ENCODE results near the gene PTDSS2.
A peak's percentile ranks its signal among the peaks of the same experiment; 100 is the strongest.
"Not testable (repeated sequence)": the region's sequence is repeated elsewhere in the genome, so short reads cannot be mapped to it uniquely, and the experiment has no call there.

Gene PTDSS2

DNA sequence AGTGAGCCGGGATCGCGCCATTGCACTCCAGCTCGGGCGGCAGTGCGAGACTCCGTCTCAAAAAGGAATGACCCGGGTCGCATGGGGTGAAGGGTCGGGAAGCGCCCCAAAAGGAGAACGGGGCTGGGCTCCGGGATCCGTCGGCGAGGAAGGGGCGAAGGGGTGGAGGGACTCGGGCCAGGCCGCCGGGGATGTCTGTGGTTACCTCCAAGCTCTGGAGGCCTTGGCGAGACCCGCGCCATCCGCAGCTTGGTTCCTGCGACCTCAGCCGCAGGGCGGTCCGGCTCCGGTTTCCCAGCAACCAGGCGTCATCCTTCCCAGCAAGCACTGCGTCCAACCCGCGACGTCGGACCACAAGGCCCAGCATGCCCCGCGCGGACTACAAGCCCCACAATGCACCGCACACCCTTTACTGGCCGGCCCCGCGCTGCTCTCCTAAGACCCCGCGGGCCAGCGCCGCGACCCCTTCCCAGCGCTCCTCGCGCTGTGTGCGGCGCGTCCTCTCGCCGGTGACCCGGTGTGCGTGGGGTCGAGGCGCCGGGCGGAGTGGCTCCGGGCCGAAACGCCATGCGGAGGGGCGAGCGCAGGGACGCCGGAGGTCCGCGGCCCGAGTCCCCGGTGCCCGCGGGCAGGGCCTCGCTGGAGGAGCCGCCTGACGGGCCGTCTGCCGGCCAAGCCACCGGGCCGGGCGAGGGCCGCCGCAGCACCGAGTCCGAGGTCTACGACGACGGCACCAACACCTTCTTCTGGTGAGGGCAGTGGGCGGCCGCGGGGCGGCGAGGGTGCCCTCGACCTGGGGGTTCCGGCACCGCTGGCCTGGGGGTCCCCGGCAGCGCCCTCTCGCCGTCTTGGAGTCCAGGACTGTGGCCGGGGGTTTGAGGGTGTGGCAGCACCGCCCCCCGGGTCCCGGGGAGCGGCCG, at the start of gene PTDSS2:
Gene PTDSS2, plus strand, starts transcription at position 391 of the 920 bp plus-strand sequence. Its CDS starts 177 bp downstream, at position 568.
- peak; percentile 94 to 96 for DNase-seq

DNA sequence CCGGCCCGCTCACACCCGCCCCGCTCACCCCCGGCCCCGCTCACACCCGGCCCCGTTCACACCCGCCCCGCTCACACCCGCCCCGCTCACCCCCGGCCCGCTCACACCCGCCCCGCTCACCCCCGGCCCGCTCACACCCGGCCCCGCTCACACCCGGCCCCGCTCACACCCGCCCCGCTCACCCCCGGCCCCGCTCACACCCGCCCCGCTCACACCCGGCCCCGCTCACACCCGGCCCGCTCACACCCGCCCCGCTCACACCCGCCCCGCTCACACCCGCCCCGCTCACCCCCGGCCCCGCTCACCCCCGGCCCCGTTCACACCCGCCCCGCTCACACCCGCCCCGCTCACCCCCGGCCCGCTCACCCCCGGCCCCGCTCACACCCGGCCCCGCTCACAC, 48.9 kb upstream of the PTDSS2 start:
- DNase-seq, result not testable (repeated sequence)

- no peak for DNase-seq
Measured at GRCh38 chr11:403021-403760, 46.9 kb upstream of the PTDSS2 start.

GRCh38 chr11:403761-404431, 46.2 kb upstream of the PTDSS2 start:
- DNase-seq, result no peak

DNA sequence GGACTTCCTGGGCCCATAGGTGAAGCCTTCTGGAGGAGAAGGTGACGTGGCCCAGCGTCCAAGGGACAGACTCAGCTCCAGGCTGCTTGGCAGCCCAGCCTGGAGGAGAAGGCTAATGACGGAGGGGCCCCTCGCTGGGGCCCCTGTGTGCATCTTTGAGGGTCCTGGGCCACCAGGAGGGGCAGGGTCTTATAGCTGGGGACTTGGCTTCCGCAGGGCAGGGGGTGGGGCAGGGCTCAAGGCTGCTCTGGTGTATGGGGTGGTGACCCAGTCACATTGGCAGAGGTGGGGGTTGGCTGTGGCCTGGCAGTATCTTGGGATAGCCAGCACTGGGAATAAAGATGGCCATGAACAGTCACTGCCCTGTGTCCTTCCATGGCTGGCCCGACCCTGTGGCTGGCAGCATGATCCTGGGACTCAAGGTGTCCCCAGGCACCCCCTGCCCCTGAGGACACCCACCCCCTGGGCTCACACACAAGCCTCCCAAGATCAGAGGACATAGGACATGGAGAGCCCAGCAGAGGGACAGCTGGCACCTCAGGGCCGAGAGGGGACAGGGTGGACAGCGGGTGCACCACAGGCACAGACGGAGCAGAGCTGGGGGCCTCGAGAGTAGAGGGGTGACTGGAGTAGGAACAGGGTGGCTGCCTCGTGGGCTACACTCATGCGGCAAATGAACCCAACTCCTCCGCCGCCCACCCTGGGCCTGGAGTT, 45.4 kb upstream of the PTDSS2 start:
- DNase-seq, result no peak

GRCh38 chr11:405323-405953, 44.6 kb upstream of the PTDSS2 start:
- DNase-seq, result no peak

- no peak for DNase-seq
Measured at GRCh38 chr11:405954-406795, 43.9 kb upstream of the PTDSS2 start.

DNA sequence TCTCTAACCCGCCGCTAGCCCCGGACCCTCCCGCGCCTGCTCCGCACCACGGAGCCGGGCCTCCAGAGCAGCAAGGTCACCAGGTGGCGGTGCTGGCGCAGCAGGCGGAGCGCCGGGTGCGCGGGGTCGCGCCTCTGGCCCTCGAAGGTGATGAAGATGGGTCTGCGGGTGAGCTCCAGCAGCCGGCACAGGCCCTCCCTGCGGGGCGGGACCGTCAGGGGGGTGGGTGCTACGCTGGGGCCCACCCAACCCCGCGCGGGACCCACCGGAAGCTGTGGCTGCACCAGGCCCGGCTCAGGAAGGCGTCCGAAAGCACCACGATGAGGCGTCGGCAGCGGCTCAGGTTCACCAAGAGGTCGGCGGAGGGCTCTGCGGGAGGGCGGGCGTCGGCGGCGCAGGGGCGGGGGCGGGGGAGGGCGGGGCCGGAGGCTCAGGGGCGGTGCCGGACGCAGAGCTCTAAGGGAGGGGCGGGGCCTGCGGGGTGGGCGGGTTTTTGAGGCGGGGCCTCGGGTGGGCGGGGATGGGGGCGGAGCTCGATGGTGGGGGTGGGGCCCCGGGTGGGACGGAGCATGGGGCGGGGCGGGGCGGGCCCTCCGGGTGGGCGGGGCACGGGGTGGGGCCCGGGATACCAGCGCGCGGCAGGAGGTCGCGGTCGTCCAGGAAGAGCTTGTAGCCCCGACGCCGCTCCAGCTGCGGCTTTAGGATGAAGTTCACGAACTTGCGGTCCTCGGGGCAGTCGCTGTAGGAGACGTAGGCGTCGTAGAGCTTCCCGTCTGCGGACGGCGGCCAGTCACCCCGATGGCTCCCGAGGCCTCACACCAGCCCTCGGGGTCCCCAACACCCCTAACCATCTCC, 43.1 kb upstream of the PTDSS2 start:
- peak; percentile 85 to 88 for DNase-seq

DNA sequence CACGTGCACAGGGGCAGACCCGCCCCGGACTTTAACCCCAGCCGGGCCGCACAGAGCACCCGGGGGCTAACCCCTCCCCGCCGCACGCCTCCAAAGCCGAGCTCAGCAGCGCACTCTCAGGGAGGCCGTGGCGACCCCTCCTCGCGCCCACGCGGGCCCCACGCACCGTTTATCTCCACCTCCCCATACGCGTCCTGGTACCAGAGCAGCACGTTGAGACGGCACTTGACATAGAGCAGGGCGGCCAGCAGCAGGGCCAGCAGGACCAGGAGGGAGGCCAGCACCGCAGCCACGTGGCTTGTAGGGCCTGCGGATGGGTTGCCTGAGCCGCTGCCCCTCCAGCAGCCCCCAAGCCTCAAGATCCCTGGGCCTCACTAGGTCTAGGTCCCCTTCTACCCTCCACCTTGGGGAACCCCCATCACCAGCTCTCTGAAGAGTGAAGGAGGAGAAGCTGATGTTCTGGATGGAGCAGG, 42.4 kb upstream of the PTDSS2 start:
- DNase-seq, result no peak

DNA sequence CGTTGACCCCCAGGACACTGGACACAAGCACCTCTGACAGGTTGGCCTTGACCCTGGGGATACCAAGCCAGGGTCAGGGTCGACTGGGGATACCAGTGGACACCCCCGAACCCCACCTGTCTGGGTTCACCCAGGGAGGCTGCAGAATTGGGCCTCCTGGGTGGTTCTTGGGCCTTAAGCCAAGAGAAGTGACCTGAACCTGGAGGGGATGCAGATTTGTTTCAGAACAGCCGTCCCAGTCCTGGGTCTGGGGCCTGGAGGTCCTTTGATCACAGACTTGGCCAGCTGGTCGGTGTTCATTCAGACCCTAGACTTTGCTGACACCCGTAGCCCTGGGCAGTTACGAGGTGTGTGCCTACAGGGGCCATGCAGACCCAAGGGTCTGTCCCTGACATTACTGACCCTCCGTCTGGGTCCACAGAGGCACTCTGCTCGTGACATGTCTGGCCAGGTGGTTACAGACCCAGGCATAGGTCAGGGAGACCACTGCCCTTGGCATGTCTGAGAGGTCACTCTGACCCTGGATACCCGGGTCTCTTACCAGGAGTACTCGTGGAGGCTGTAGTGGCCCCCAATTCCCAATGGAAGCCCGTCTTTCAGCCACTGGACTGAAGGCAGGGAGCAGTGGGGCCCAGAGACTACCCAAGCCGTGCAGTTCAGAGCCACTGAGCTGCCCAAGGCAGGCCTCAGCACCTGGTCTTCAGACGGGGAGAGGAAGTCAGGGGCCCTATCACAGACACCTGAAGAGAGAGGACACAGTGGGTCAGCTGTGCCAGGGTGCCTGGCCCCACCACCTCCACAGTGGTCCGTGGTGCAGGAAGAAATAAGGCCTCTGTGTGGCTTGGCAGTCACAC, 41.7 kb upstream of the PTDSS2 start:
- no peak for DNase-seq

DNA sequence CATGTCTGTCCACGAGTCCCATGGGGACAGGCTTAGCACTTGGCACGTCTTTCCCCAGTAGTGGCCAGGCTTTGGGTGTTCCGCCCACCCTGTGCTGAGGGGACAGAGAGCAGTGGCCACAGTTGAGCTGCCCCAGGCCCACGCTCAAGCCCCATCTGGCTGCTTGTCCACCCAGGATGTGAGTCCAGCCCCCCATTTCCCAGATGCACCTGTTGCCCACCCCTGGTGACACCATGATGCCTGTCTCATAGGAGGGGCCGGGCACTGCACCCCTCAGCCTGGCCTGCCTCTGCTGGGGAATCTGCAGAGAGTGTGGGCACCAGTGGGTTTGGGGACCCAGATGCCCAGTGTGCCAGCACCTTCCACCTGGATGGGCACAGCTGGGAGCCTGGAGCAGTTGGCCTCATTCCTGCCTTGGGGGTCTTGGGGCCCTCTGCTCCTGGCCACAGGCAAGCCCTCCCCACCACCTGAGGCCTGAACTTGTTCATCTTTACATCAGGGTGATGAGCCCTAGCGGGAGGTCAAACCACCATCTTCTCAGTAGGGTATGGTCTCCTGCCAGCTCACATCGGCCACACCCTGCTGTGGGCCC, 41.0 kb upstream of the PTDSS2 start:
- no peak for DNase-seq

DNA sequence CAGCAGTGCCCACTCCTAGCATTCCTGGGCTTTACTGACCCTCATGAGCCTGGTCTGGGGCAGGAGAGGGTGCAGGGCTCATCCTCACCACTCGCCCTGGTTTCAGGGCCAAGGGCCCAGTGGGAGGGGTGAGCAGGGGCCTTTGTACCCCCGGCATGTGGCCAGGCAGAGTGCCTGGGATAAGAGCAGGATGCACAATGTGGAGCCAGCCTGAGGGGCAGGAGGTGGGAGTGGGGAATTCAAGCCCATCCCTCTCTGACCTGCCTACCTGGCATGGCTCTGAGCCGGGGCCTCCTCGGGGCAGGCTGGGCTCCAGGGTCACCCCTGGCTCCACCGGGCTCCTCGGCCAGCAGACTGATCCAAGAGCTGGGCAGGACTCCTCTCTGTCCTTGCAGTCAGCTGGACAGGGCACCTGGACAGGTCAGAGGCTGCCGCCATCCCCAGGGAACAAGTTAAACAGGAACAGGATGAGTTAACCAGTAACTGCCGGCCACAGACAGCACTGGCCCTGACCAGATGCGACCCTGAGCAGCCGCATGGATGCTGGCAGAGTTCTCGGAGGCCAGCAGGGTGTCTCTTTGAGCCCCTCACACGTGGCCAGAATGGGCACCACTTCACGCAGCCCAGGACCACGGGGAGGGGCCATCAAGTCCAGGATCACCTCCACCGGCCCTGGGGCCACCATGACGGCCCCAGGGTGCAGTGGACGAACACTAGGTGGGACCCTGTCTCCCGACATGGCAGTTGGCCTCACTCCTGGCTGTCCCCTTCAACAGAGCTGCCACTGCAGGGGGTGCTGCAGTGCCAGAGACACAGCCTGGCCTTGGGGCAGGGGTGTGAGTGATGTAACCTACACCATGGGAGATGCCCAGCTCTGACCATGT, 40.2 kb upstream of the PTDSS2 start:
- DNase-seq, result no peak

GRCh38 chr11:410711-411110, 39.4 kb upstream of the PTDSS2 start:
- DNase-seq, result not testable (repeated sequence)

DNA sequence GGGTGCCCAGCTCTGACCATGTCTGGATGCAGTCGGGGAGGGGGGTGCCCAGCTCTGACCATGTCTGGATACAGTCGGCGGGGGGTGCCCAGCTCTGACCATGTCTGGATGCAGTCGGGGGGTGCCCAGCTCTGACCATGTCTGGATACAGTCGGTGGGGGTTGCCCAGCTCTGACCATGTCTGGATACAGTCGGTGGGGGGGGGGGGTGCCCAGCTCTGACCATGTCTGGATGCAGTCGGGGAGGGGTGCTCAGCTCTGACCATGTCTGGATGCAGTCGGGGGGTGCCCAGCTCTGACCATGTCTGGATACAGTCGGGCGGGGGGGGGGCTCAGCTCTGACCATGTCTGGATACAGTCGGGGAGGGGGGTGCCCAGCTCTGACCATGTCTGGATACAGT, 38.6 kb upstream of the PTDSS2 start:
- not testable (repeated sequence) for DNase-seq

DNA sequence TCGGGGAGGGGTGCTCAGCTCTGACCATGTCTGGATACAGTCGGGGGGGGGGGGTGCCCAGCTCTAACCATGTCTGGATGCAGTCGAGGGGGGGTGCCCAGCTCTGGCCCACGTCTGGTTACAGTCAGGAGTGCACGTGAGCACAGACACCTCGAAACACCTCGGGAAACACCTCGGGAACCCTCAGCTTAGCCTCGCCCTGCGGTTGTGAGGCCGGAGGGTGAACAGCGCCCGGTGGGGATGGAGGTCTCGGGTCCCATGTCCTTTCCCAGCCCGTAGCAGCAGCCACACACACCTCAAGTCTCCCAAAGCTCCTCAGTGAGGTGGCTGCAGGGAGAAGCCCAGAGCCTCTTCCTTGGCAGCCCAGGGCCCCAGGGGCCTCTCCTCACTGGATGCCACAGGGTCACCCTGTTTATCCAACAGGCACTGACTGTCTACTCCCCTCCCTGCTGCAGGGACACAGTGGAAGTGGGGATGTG, 37.4 kb upstream of the PTDSS2 start:
- no peak for DNase-seq

- no peak for DNase-seq
Measured at GRCh38 chr11:413120-414081, 36.7 kb upstream of the PTDSS2 start.

All from activated CD4-positive, alpha-beta T cell treated with anti-CD3 and anti-CD28 coated beads, Interleukin-2, amount 50 U/mL, for 48 hours (primary cell).